ENCODE data around the gene KIDINS220.

Gene KIDINS220

GRCh38 chr2:8725838-8726237 is 111.6 kb downstream of the KIDINS220 start:
- H3K9me3 ChIP-seq (ENCODE audit: severe bottlenecking): no peaks in the 10 kb centered on the region
- no peak overlapping the region for H3K27ac ChIP-seq
- no peak overlapping the region for H3K4me3 ChIP-seq (ENCODE audit: low read depth, low read length)
- no peak for DNase-seq
- no peak for TF ChIP-seq CTCF (IDR thresholded peaks at IDR 0.05; ENCODE audit: low read depth, low read length)
- H3K27me3 ChIP-seq (ENCODE audit: insufficient read depth, low read depth, severe bottlenecking): no peaks in the 10 kb centered on the region
- H3K36me3 ChIP-seq: peaks cover 16% of the 10 kb centered on the region

DNA sequence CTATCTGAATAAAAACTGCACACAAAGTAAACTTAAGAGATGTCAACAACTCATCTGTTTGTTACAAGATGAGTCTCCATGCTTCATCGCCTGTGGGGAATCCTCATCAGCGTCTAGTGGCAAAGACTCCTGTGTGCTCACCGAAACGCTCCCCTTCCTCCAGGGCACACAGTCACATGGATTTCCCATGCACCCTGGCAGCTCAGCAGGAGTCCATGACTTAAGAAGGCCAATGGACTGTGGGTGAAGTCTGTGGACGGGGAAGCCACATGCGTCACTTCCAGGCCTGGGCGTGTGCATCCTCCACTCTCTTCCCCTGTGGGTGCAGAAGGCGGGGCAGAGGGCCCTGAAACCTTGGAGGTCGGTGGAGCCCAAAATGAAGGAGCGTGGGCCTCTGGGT is 114.4 kb downstream of the KIDINS220 start:
- H3K27ac ChIP-seq: no peak overlapping the region
- no peak for DNase-seq
- TF ChIP-seq CTCF (IDR thresholded peaks at IDR 0.05; ENCODE audit: low read depth, low read length): no peak
- H3K36me3 ChIP-seq: peaks cover 3% of the 10 kb centered on the region
- H3K27me3 ChIP-seq (ENCODE audit: insufficient read depth, low read depth, severe bottlenecking): no peaks in the 10 kb centered on the region
- H3K9me3 ChIP-seq (ENCODE audit: severe bottlenecking): no peaks in the 10 kb centered on the region
- H3K4me3 ChIP-seq (ENCODE audit: low read depth, low read length): no peak overlapping the region

GRCh38 chr2:8721410-8721809 is 116.0 kb downstream of the KIDINS220 start:
- no peak for TF ChIP-seq CTCF (IDR thresholded peaks at IDR 0.05; ENCODE audit: low read depth, low read length)
- no peak for DNase-seq
- no peaks in the 10 kb centered on the region for H3K9me3 ChIP-seq (ENCODE audit: severe bottlenecking)
- no peak overlapping the region for H3K4me3 ChIP-seq (ENCODE audit: low read depth, low read length)
- no peaks in the 10 kb centered on the region for H3K27me3 ChIP-seq (ENCODE audit: insufficient read depth, low read depth, severe bottlenecking)
- no peaks in the 10 kb centered on the region for H3K36me3 ChIP-seq
- no peak overlapping the region for H3K27ac ChIP-seq

DNA sequence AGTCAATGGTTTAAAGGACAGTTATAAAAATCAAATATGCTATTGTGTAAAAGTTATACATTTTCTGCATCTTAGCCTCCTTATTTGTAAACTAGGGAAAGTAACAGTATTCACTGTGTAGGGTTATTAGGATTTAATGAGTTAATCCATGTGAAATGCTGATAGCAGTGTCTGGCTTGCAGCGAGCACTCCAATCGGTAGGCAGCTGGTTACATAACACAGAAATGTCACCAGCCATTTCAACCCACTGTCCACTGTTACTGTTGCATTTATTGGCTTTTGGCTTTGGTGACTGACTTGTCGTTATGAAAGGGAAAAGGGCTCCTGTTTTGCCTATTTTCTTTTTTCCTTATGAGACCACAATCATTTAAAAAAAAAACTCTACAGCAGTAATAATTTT is 116.7 kb downstream of the KIDINS220 start:
- DNase-seq: no peak
- no peaks in the 10 kb centered on the region for H3K27me3 ChIP-seq (ENCODE audit: insufficient read depth, low read depth, severe bottlenecking)
- no peak for TF ChIP-seq CTCF (IDR thresholded peaks at IDR 0.05; ENCODE audit: low read depth, low read length)
- H3K9me3 ChIP-seq (ENCODE audit: severe bottlenecking): no peaks in the 10 kb centered on the region
- H3K36me3 ChIP-seq: no peaks in the 10 kb centered on the region
- H3K27ac ChIP-seq: no peak overlapping the region
- H3K4me3 ChIP-seq (ENCODE audit: low read depth, low read length): no peak overlapping the region

DNA sequence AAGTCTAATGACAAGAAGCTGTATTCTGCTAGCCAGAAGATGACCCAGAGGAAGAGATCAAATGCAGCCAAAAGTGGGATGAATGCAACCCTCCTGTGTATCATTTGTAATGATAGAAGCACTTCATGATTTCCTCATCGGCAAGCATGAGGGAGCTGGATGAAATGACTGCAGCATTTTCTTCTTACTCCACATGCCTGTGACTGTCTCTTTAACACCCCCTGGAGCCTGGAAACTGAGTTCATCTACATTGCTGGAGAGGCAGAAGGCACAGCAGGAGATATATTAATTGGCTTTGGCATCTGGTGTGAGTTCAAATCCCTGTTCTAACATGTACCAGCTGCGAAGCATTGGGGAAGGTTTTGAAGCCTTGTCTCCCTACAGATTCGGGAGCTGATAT is 117.9 kb downstream of the KIDINS220 start:
- Histone ChIP-seq H3K27me3 (ENCODE audit: insufficient read depth, low read depth, severe bottlenecking) (no peaks in the 10 kb centered on the region), H3K27ac (no peak overlapping the region), H3K36me3 (no peaks in the 10 kb centered on the region), H3K9me3 (ENCODE audit: severe bottlenecking) (no peaks in the 10 kb centered on the region), H3K4me3 (ENCODE audit: low read depth, low read length) (no peak overlapping the region)
- DNase-seq: no peak
- TF ChIP-seq CTCF (IDR thresholded peaks at IDR 0.05; ENCODE audit: low read depth, low read length): no peak

- Histone ChIP-seq H3K27ac (no peak overlapping the region), H3K36me3 (no peaks in the 10 kb centered on the region), H3K9me3 (ENCODE audit: severe bottlenecking) (no peaks in the 10 kb centered on the region), H3K27me3 (ENCODE audit: insufficient read depth, low read depth, severe bottlenecking) (no peaks in the 10 kb centered on the region), H3K4me3 (ENCODE audit: low read depth, low read length) (no peak overlapping the region)
- DNase-seq: no peak
- TF ChIP-seq CTCF (IDR thresholded peaks at IDR 0.05; ENCODE audit: low read depth, low read length): no peak
Observed at GRCh38 chr2:8714971-8715370, 122.4 kb downstream of the KIDINS220 start.
